BJ (cell line): ENCODE measurements around the gene GLTPD2. TPM values are rescaled to one million over a fixed set of nuclear protein-coding genes. Genes with fewer than 3 reads are reported as not detected.

Source experiments
- CTCF ChIA-PET: fragments of 350-600 bp; formaldehyde crosslinking; extraction: SDS; loops from one replicate; lab custom pipeline; 2021; ENCODE audit warnings: antibody characterized with exemption, inconsistent platforms; lab: Yijun Ruan, JAX
- POLR2A ChIA-PET: fragments of 300-600 bp; sonication (Branson Sonifier 250); formaldehyde crosslinking; extraction: SDS; loops from one replicate; lab custom pipeline; 2021; ENCODE audit warnings: antibody characterized with exemption; lab: Charles Lee
- DNase-seq: peaks from one replicate; pipeline ENCODE4 v3.0.0-alpha.2; 2011; ENCODE audit warnings: low read depth
- H3K27me3 ChIP-seq: 2 replicates; pipeline ENCODE4 v1.6.0; 2011; ENCODE audit warnings: low read length; ENCODE audit not compliant: control insufficient read depth, insufficient read depth
- H3K36me3 ChIP-seq: 2 replicates; pipeline ENCODE4 v1.5.1; 2011; ENCODE audit warnings: low read length; ENCODE audit not compliant: control insufficient read depth, insufficient read depth
- H3K4me3 ChIP-seq: 2 replicates; pipeline ENCODE4 v1.5.1; 2011; ENCODE audit warnings: low read depth, mild to moderate bottlenecking, control low read depth, low read length
- polyA plus RNA-seq: library from polyadenylated mRNA; depleted of rRNA; stranded (reverse); fragments of >200 nt; gene quantifications from 2 replicates; pipeline ENCODE4 v1.2.3, GENCODE V29; 2011; rRNA removed
- TF ChIP-seq, protein P1 (sequence below): IDR thresholded peaks from 2 replicates; pipeline ENCODE4 v1.5.1; 2011; ENCODE audit warnings: low read depth, mild to moderate bottlenecking, control low read depth, inconsistent platforms, low read length, moderate library complexity; ENCODE audit not compliant: insufficient read depth

Gene GLTPD2
- polyA plus RNA-seq, 1 experiment: not detected

DNA sequence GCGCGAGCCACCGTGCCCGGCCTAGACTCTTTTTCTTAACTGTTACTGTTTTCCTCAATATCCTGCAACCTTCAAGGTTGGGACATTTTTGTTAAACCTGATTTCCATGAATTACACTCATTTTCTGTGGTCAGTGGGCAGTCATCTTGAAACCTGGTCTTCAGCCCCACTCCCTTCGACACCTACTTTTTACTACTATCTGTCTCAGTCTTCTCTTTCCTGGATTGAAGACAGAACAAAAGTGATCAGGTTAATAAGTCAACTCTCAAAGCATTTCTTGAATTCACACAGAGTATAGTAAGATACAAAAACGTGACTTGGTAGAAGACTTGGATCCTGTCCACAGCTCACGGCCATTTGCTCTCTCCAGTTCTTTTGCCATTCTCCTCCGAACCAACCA, 50.5 kb downstream of the GLTPD2 start:
- TF ChIP-seq, protein P1, sequence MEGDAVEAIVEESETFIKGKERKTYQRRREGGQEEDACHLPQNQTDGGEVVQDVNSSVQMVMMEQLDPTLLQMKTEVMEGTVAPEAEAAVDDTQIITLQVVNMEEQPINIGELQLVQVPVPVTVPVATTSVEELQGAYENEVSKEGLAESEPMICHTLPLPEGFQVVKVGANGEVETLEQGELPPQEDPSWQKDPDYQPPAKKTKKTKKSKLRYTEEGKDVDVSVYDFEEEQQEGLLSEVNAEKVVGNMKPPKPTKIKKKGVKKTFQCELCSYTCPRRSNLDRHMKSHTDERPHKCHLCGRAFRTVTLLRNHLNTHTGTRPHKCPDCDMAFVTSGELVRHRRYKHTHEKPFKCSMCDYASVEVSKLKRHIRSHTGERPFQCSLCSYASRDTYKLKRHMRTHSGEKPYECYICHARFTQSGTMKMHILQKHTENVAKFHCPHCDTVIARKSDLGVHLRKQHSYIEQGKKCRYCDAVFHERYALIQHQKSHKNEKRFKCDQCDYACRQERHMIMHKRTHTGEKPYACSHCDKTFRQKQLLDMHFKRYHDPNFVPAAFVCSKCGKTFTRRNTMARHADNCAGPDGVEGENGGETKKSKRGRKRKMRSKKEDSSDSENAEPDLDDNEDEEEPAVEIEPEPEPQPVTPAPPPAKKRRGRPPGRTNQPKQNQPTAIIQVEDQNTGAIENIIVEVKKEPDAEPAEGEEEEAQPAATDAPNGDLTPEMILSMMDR: no peak
- Histone ChIP-seq H3K4me3 (no peak overlapping the region), H3K27me3 (no peaks in the 10 kb centered on the region), H3K36me3 (no peaks in the 10 kb centered on the region)
- CTCF ChIA-PET: interaction anchor here (1.2 kb wide), 1 partner anchor 49 kb away, joined by 4 read pairs; no protein-coding TSS in a partner anchor
- no peak for DNase-seq
- POLR2A ChIA-PET: no interaction called here

Other genes starting within 250 kb of the GLTPD2 start
- gene MYBBP1A, start 233.6 kb upstream of the GLTPD2 start, polyA plus RNA-seq: 12.4 and 24.1 TPM in 2 replicates
- gene GGT6, start 228.4 kb upstream of the GLTPD2 start, polyA plus RNA-seq: not detected in 2 replicates
- gene SMTNL2, start 204.4 kb upstream of the GLTPD2 start, polyA plus RNA-seq: not detected in 2 replicates
- not detected in 2 replicates for gene ALOX15, start 147.3 kb upstream of the GLTPD2 start, polyA plus RNA-seq
- 5.1 and 13.9 TPM in 2 replicates for gene PELP1, start 84.8 kb upstream of the GLTPD2 start, polyA plus RNA-seq
- gene ARRB2, start 78.3 kb upstream of the GLTPD2 start, polyA plus RNA-seq: 8.5 and 10.7 TPM in 2 replicates
- 27.5 and 31.2 TPM in 2 replicates for gene MED11, start 57.5 kb upstream of the GLTPD2 start, polyA plus RNA-seq
- 0.13 TPM in 1 of 2 replicates, not detected in the other for gene ZMYND15, start 49.1 kb upstream of the GLTPD2 start, polyA plus RNA-seq
- 2.2 and 3.3 TPM in 2 replicates for gene CXCL16, start 49.0 kb upstream of the GLTPD2 start, polyA plus RNA-seq
- not detected in 2 replicates for gene TM4SF5, start 17.1 kb upstream of the GLTPD2 start, polyA plus RNA-seq
- 0.27 and 0.92 TPM in 2 replicates for gene VMO1, start 2.6 kb upstream of the GLTPD2 start, polyA plus RNA-seq
- 222 and 289 TPM in 2 replicates for gene PSMB6, start 7.2 kb downstream of the GLTPD2 start, polyA plus RNA-seq
- 24.0 and 34.1 TPM in 2 replicates for gene PLD2, start 18.2 kb downstream of the GLTPD2 start, polyA plus RNA-seq
- 32.6 and 69.1 TPM in 2 replicates for gene MINK1, start 44.4 kb downstream of the GLTPD2 start, polyA plus RNA-seq
- 3.3 and 4.5 TPM in 2 replicates for gene C17orf107, start 110.6 kb downstream of the GLTPD2 start, polyA plus RNA-seq
- gene CHRNE, start 114.1 kb downstream of the GLTPD2 start, polyA plus RNA-seq: 0.18 and 0.36 TPM in 2 replicates
- not detected in 2 replicates for gene GP1BA, start 143.3 kb downstream of the GLTPD2 start, polyA plus RNA-seq
- gene SLC25A11, start 151.1 kb downstream of the GLTPD2 start, polyA plus RNA-seq: 38.5 and 70.7 TPM in 2 replicates
- 69.9 and 73.5 TPM in 2 replicates for gene RNF167, start 151.3 kb downstream of the GLTPD2 start, polyA plus RNA-seq
- gene PFN1, start 159.6 kb downstream of the GLTPD2 start, polyA plus RNA-seq: 1,656 and 1,791 TPM in 2 replicates
- 3.8 and 5.9 TPM in 2 replicates for gene ENO3, start 162.2 kb downstream of the GLTPD2 start, polyA plus RNA-seq
- 85.3 and 85.8 TPM in 2 replicates for gene SPAG7, start 178.9 kb downstream of the GLTPD2 start, polyA plus RNA-seq
- 40.6 and 65.6 TPM in 2 replicates for gene CAMTA2, start 198.7 kb downstream of the GLTPD2 start, polyA plus RNA-seq
- gene INCA1, start 208.6 kb downstream of the GLTPD2 start, polyA plus RNA-seq: 0.55 and 1.3 TPM in 2 replicates
- 72.8 and 81.6 TPM in 2 replicates for gene KIF1C, start 209.0 kb downstream of the GLTPD2 start, polyA plus RNA-seq
- 0.13 and 0.23 TPM in 2 replicates for gene SLC52A1, start 246.5 kb downstream of the GLTPD2 start, polyA plus RNA-seq